Activated CD8-positive, alpha-beta T cell treated with anti-CD3 and anti-CD28 coated beads for 36 hours (primary cell): Measurements from ENCODE around the gene PIGO. TPM values are rescaled to one million over a fixed set of nuclear protein-coding genes. Genes with fewer than 3 reads are reported as not detected.

ENCODE experiments used
- ATAC-seq: fragments of 200-7000 bp; cut with Tn5 transposase; one replicate; pipeline ENCODE4 v1.10.0; 2021; ENCODE audit warnings: mild to moderate bottlenecking, moderate library complexity
- CTCF ChIA-PET: fragments of 350-600 bp; sonication (Branson Sonifier 250); formaldehyde crosslinking; loops from one replicate; lab custom pipeline; 2021; ENCODE audit warnings: antibody characterized with exemption; lab: Charles Lee
- POLR2A ChIA-PET: fragments of 350-600 bp; sonication (Branson Sonifier 250); formaldehyde crosslinking; loops from one replicate; lab custom pipeline; 2021; ENCODE audit warnings: antibody characterized with exemption; lab: Charles Lee
- DNase-seq: peaks from one replicate; pipeline ENCODE4 v3.0.0-alpha.2; 2020
- H3K27ac Mint-ChIP-seq: one replicate; pipeline ENCODE4 v1.8.0; 2021; ENCODE audit warnings: mild to moderate bottlenecking, mixed read lengths
- H3K27me3 Mint-ChIP-seq: one replicate; pipeline ENCODE4 v1.8.0; 2021; ENCODE audit warnings: mixed read lengths
- H3K36me3 Mint-ChIP-seq: one replicate; pipeline ENCODE4 v1.8.0; 2021; ENCODE audit warnings: low read depth, mixed read lengths
- H3K4me1 Mint-ChIP-seq: one replicate; pipeline ENCODE4 v1.8.0; 2021; ENCODE audit warnings: low read depth, mixed read lengths
- H3K4me3 Mint-ChIP-seq: one replicate; pipeline ENCODE4 v1.8.0; 2021; ENCODE audit warnings: mild to moderate bottlenecking, moderate library complexity, mixed read lengths
- H3K9me3 Mint-ChIP-seq: one replicate; pipeline ENCODE4 v1.8.0; 2021; ENCODE audit warnings: mixed read lengths
- intact Hi-C: fragments of 100-400 bp; cut with micrococcal nuclease; formaldehyde crosslinking; loops from one replicate; pipeline ENCODE4 v1.10.0; 2022
- total RNA-seq, 2 experiments: library from RNA; stranded (reverse); gene quantifications; one replicate each; pipeline ENCODE4 v1.2.3, GENCODE V29; 2021
- TF ChIP-seq, protein P1 (sequence below): fragments of 200-600 bp; IDR thresholded peaks from one replicate; pipeline ENCODE4 v1.8.0; 2022; ENCODE audit warnings: antibody characterized with exemption, mild to moderate bottlenecking

Gene PIGO
- total RNA-seq, 2 experiments from 2014 or later, result 19.8 to 21.9 TPM

GRCh38 chr9:35111001-35111933 lies 14.9 kb upstream of the PIGO start:
- ChIA-PET CTCF (interaction anchor here (0.8 to 2.9 kb wide), 7 partner anchors 8 to 447 kb away, joined by 3 to 17 read pairs (median 3); partner anchors contain the start of genes FANCG, PIGO and STOML2), POLR2A (interaction anchor here (0.8 to 2.5 kb wide), 8 partner anchors 15 to 621 kb away, joined by 3 to 10 read pairs (median 4); partner anchors contain the start of genes CREB3, FANCG, PIGO and VCP)
- H3K9me3 Mint-ChIP-seq, result no peaks in the 10 kb centered on the region
- H3K4me3 Mint-ChIP-seq, result peak overlapping the region; percentile 65
- H3K27me3 Mint-ChIP-seq, result no peaks in the 10 kb centered on the region
- intact Hi-C loops, result loop anchor here (10.0 kb wide), 1 partner anchor 444 kb away; no protein-coding TSS in a partner anchor
- peaks cover 43% of the 10 kb centered on the region for H3K4me1 Mint-ChIP-seq
- TF ChIP-seq, protein P1, sequence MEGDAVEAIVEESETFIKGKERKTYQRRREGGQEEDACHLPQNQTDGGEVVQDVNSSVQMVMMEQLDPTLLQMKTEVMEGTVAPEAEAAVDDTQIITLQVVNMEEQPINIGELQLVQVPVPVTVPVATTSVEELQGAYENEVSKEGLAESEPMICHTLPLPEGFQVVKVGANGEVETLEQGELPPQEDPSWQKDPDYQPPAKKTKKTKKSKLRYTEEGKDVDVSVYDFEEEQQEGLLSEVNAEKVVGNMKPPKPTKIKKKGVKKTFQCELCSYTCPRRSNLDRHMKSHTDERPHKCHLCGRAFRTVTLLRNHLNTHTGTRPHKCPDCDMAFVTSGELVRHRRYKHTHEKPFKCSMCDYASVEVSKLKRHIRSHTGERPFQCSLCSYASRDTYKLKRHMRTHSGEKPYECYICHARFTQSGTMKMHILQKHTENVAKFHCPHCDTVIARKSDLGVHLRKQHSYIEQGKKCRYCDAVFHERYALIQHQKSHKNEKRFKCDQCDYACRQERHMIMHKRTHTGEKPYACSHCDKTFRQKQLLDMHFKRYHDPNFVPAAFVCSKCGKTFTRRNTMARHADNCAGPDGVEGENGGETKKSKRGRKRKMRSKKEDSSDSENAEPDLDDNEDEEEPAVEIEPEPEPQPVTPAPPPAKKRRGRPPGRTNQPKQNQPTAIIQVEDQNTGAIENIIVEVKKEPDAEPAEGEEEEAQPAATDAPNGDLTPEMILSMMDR, result no peak
- ATAC-seq (peak; percentile 81), DNase-seq (peak; percentile 98)
- H3K27ac Mint-ChIP-seq, result peak overlapping the region; percentile 70
- H3K36me3 Mint-ChIP-seq, result no peaks in the 10 kb centered on the region

DNA sequence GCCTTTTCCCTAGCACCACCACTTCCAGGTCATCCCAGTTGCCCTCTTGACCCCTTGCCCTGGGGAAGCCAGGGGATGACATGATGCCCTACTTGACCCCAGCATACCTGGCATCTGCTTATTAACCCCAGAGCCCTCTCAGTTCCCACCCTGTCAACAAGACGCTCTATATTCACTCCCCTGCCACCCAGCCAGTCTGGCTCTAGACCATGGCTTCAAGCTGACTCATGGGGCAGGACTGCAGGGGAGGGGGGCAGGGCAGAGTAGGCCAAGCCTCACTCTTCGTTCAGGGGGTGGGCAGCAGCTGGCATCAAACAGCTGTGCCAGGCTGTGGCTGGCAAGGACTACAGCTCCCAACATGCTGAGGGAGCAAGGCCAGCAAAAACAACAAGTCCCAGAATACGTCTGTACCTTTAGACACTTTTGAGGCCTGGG lies 14.0 kb upstream of the PIGO start:
- TF ChIP-seq, protein P1, result no peak
- no peak overlapping the region for H3K27ac Mint-ChIP-seq
- no peak for ATAC-seq
- H3K36me3 Mint-ChIP-seq, result no peaks in the 10 kb centered on the region
- peak; percentile 9 for DNase-seq
- ChIA-PET CTCF (interaction anchor here (0.8 to 2.9 kb wide), 7 partner anchors 13 to 446 kb away, joined by 3 to 17 read pairs (median 3); partner anchors contain the start of genes FANCG and PIGO), POLR2A (interaction anchor here (0.8 to 2.2 kb wide), 3 partner anchors 14 to 38 kb away, joined by 3 to 9 read pairs (median 4); partner anchors contain the start of genes PIGO and VCP)
- H3K9me3 Mint-ChIP-seq, result no peaks in the 10 kb centered on the region
- no peaks in the 10 kb centered on the region for H3K27me3 Mint-ChIP-seq
- intact Hi-C loops, result loop anchor here (10.0 kb wide), 1 partner anchor 444 kb away; no protein-coding TSS in a partner anchor
- peak overlapping the region; percentile 65 for H3K4me3 Mint-ChIP-seq
- H3K4me1 Mint-ChIP-seq, result peaks cover 41% of the 10 kb centered on the region

- CTCF ChIA-PET, result interaction anchor here (1.3 kb wide), 1 partner anchor 17 kb away, joined by 3 read pairs; no protein-coding TSS in a partner anchor
- H3K4me1 Mint-ChIP-seq, result peaks cover 29% of the 10 kb centered on the region
- POLR2A ChIA-PET, result interaction anchor here (1.1 kb wide), 1 partner anchor 12 kb away, joined by 3 read pairs; the partner anchor contains the start of gene PIGO
- H3K27me3 Mint-ChIP-seq, result no peaks in the 10 kb centered on the region
- intact Hi-C loops, result no loop called here
- TF ChIP-seq, protein P1, result no peak
- H3K9me3 Mint-ChIP-seq, result no peaks in the 10 kb centered on the region
- DNase-seq (no peak), ATAC-seq (no peak)
- no peak overlapping the region for H3K4me3 Mint-ChIP-seq
- no peak overlapping the region for H3K27ac Mint-ChIP-seq
- H3K36me3 Mint-ChIP-seq, result no peaks in the 10 kb centered on the region
Observed at GRCh38 chr9:35108946-35109575, 12.7 kb upstream of the PIGO start.

DNA sequence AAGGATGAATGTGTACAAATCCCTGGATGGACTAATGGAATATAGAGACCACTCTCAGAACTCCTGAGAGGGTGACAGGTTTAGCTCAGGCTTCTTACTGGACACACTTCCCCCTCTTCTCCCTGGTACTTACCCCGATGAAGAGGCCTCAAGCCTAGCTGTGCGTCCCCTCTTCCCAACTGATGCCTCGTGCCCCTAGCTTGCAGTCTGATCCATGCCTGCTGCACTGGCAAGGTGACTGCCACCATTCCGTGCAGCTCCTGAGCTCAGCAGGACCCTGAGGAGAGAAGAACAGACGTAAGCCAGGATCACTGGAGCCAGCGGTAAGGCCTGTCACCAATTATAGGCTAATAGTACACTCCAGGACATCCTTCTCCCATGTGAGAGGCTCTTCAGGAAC lies 12.1 kb upstream of the PIGO start:
- DNase-seq (no peak), ATAC-seq (no peak)
- Mint-ChIP-seq H3K36me3 (no peaks in the 10 kb centered on the region), H3K9me3 (no peaks in the 10 kb centered on the region), H3K4me3 (no peak overlapping the region), H3K27ac (no peak overlapping the region), H3K4me1 (peaks cover 28% of the 10 kb centered on the region), H3K27me3 (no peaks in the 10 kb centered on the region)
- POLR2A ChIA-PET, result interaction anchor here (1.1 kb wide), 1 partner anchor 12 kb away, joined by 3 read pairs; the partner anchor contains the start of gene PIGO
- TF ChIP-seq, protein P1, result no peak
- intact Hi-C loops, result no loop called here
- CTCF ChIA-PET, result interaction anchor here (1.3 kb wide), 1 partner anchor 16 kb away, joined by 3 read pairs; no protein-coding TSS in a partner anchor
